Stomach (tissue), 4 donors: Measurements from ENCODE around the gene CENATAC.

Experiments
- EP300 ChIP-seq: sonication (generic); formaldehyde crosslinking; IDR thresholded peaks from one replicate; pipeline ENCODE4 v1.6.1; 2017; ENCODE audit warnings: antibody characterized with exemption
- POLR2A ChIP-seq, 4 donors: fragments of 450-650 bp; IDR thresholded peaks; one replicate each; pipeline ENCODE4 v1.6.1; 2016; ENCODE audit warnings: antibody characterized with exemption in 4 of 4, control low read depth in 2 of 4, mild to moderate bottlenecking in 1 of 4, moderate library complexity in 1 of 4
- POLR2AphosphoS5 ChIP-seq, 3 donors: sonication (generic); formaldehyde crosslinking; IDR thresholded peaks; one replicate each; pipeline ENCODE4 v1.6.1; 2016; ENCODE audit warnings: antibody characterized with exemption in 3 of 3
- TF ChIP-seq, protein P1 (sequence below), 7 experiments: fragments of 450-650 bp in 4 of 7; fragments of 200-600 bp in 3 of 7; sonication (generic) in 3 of 7; IDR thresholded peaks; one replicate each; pipeline ENCODE4 v1.5.1; 2016 to 2019; ENCODE audit warnings: antibody characterized with exemption in 7 of 7, control low read depth in 2 of 7, mild to moderate bottlenecking in 1 of 7

DNA sequence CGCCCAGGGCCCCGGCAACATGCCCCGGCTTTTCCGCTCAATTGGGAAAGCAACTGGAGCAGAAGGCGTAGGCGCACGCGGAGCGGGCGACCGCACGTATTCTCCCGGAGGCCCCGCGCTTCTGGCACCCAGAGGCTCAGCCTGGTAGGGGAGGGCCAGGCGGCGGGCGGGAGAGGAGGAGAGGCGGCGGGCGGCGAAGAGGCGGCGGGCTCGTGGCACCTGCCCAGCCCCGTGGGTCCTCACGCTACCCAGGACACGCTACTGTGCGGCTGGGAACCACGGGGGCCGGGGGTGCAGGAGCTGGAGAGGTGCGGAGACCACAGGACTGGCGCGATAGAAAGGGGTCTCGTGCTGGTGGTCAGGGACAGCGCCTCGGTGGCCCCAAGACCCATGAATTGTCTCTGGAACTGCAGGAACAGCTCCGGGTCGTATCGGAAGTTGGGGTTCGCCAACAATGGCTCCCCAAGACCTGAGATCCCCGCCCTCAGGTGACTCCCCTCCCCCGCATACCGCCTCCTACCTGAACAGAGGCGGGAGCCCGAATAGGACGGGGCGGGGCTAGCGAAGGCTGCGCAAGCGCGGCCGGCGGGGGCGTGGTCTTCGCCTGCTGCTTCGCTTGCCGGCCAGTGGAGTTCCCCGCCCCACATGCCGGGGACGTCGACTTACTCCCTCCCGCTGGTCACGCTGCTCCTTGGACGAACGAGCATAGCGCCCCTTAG lies 32.5 kb downstream of the CENATAC start, which contains the start of gene SLC37A4:
- TF ChIP-seq EP300 (no peak), POLR2AphosphoS5 (IDR thresholded peaks at IDR 0.05) (peak; percentile 69 to 95 (median 89)), POLR2A (IDR thresholded peaks at IDR 0.05) (no peak)
- TF ChIP-seq, protein P1, sequence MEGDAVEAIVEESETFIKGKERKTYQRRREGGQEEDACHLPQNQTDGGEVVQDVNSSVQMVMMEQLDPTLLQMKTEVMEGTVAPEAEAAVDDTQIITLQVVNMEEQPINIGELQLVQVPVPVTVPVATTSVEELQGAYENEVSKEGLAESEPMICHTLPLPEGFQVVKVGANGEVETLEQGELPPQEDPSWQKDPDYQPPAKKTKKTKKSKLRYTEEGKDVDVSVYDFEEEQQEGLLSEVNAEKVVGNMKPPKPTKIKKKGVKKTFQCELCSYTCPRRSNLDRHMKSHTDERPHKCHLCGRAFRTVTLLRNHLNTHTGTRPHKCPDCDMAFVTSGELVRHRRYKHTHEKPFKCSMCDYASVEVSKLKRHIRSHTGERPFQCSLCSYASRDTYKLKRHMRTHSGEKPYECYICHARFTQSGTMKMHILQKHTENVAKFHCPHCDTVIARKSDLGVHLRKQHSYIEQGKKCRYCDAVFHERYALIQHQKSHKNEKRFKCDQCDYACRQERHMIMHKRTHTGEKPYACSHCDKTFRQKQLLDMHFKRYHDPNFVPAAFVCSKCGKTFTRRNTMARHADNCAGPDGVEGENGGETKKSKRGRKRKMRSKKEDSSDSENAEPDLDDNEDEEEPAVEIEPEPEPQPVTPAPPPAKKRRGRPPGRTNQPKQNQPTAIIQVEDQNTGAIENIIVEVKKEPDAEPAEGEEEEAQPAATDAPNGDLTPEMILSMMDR (IDR thresholded peaks at IDR 0.05): peak in 4 of 7 experiments; percentile 83 to 97 (median 86)
